ENCODE results near the gene ANK3.
"Not testable (repeated sequence)": the region's sequence is repeated elsewhere in the genome, so short reads cannot be mapped to it uniquely, and the experiment has no call there.

ANK3 gene

DNA sequence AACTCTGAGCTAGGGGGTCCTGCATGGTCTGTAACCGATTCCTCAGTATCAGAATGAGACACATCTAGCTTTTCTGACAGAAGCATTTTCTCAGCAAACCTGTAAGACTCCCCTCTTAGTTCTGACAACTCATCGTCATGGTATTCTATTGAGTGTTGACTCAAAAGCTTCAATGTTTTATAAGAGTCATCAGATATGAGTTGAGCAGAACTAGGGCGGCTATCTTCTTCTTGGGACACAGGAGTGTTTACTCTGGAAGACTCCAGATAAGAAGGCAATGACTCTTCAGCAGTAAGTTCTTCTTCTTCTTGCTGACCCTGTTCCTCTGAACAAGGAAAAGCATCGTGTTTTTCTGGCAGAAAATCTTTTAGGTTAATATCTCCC is 316.3 kb downstream of the ANK3 start:
- DNase-seq, result no peak

DNA sequence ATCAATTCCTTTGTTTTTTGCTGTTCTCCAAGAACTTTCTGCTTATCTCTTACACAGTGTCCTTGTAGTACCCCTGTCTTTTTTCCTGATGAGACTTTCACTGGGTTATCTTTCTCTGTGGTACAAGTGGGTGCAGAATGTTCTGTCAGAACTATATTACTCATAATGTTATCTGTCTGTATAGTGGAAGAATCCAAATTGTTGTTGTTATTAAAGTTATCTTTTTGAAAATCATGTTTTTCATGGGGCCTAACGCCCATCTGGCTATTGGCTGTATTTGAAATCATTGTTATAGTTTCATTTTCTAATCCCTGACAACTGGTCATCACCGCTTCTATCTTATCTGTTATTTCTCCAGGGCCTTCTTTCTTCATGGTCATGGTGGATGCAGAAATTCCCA is 320.4 kb downstream of the ANK3 start:
- no peak for DNase-seq

DNA sequence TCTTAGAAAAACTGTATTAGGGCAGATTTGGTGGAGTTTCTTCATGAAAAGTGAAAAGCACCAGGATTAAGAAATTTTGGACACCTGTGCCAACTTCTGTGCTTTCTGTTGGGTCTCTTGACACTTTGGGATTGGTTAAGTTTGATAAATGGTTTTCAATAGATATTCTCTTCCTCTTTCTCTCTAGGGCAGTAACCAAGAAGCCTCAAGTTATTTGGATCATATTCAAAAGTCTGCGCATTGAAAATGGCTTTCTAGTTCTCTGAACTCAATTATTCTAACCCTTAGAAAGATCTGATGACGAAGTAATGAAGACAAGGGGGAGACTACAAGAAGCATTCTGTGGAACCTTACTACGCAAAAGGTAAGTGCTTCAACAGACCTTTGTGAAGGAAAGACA is 339.3 kb downstream of the ANK3 start:
- DNase-seq, result no peak

- DNase-seq, result no peak
Observed at GRCh38 chr10:60048091-60048501, 341.6 kb downstream of the ANK3 start.

- no peak for DNase-seq
Observed at GRCh38 chr10:60045571-60045970, 344.1 kb downstream of the ANK3 start.

DNA sequence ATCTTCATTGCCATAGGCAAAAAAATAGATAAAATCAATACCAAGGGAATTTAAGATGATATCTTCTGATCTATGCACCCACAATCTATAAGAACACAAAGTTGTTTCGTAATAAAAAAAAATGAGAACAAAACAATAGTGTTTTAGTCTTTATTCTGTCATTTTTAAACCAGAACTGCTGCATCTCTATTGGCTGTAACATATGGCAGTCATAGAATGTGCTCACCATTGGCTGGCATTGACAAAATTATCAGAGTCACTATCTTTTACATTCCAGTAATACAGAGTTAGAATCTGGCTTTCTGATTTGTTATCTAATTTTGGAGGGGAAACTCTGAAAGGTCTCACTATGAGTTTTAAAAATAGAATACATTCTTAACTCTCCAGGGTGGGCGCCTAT is 344.7 kb downstream of the ANK3 start:
- DNase-seq, result no peak

GRCh38 chr10:60044242-60044641 is 345.4 kb downstream of the ANK3 start:
- no peak for DNase-seq

DNA sequence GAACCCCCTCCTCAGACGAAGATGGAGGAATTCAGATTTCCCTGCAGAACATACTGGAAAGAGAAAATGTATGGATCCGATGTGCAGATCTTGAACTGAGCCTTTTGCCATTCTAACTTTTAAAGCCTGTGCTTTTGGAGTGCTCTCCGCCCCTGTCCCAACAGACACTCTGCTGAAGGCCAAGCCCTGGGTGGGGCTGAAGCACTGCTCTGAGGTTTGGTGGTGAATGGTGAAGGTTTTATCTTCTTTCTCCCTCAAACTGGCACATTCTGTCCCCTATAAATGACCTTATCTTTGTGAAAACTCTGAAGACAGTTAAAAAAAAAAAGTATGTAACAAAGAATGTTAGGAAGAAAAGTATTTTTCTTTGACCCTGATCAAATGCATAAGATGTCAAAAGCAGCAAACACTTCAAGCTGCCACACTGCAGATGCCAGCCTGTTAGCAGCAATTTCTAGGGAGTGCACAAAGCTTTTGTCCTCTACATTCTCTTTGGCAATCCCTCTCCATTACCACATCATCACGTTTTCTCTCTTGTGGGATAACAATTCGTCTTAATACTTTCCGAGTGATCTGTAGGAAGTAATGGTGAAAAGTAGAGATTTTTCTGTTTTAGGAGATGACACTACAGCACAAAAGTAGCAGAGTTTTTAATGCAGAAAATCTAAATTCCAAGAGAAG is 346.0 kb downstream of the ANK3 start:
- no peak for DNase-seq

GRCh38 chr10:60042914-60043313 is 346.8 kb downstream of the ANK3 start:
- no peak for DNase-seq

DNA sequence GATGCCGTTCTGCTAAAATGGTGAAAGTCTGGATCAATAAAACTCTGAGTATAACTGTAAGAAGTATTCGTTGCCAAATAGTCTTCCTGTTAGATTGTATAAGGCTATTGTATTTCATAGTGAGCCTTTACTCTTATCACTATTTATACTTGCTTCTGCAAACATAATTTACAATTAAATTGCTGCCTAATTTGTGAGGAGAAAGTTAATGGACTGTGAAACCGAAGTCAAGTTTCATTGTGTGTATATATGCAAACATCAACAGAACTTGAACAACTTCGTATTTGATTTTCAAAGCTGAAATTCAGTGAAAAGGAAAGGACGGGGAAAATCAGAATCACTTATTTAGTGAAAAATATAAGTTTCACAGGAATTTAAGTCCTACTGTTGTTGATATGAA is 347.4 kb downstream of the ANK3 start:
- DNase-seq, result no peak

GRCh38 chr10:60041489-60042133 is 348.1 kb downstream of the ANK3 start:
- DNase-seq, result no peak

GRCh38 chr10:60040014-60040662 is 349.5 kb downstream of the ANK3 start:
- no peak for DNase-seq

GRCh38 chr10:60035984-60036383 is 353.7 kb downstream of the ANK3 start:
- no peak for DNase-seq

DNA sequence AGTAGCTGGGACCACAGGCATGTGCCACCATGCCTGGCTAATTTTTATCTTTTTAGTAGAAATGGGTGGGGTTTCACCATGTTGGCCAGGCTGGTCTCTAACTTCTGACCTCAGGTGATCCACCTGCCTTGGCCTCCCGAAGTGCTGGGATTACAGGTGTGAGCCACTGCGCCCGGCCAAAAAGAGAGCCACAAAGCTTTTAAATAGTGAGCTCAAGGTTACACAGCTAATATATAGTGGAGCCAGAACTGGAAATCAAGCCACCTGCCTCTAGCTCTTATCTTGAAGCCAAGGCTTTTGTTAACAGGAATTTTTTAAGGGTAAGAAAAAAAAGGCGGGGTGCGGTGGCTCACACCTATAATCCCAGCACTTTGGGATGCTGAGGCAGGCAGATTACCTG is 354.3 kb downstream of the ANK3 start:
- not testable (repeated sequence) for DNase-seq

DNA sequence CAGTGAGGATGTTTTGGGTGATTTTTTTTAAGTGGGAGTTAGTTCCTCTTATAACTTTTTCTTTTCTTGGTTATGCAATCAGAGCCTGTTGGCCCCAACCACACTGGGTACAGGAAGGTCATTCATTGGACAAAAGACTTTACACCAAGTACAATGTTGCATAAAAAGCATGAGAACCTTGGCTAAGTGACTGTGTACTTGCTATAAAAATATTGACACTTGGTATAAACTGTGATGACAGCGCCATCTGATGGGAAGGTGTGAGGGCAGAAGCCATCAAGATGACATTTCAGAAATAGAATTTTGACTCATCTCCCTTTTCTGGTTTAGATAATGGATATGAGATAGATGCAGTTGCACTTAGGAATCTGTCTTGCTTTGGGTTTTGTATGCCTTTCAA is 357.0 kb downstream of the ANK3 start:
- DNase-seq, result no peak

- DNase-seq, result no peak
Observed at GRCh38 chr10:60031664-60032063, 358.0 kb downstream of the ANK3 start.

GRCh38 chr10:60031183-60031582 is 358.5 kb downstream of the ANK3 start:
- no peak for DNase-seq

- DNase-seq, result no peak
Observed at GRCh38 chr10:60029475-60029874, 360.2 kb downstream of the ANK3 start.

- no peak for DNase-seq
Observed at GRCh38 chr10:60028081-60028480, 361.6 kb downstream of the ANK3 start.

DNA sequence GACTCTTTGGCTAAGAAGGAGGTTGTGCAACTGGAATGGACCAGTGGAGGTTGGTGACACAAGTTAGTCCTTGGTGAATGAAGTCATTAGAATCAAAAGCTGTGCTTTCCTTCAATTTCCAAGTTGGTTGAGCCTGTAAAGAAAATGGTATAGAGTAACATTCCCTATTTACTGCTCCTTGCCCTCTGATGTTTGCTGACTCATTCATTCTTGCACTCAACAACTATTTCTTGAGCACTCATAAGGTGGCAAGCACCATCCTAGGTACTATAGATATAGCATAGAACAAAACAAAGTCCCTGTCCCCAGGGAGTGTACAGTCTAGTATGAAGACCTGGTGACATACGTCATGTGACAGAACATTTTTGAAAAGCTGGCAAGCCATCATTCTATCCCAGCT is 364.4 kb downstream of the ANK3 start:
- no peak for DNase-seq

GRCh38 chr10:60024506-60024905 is 365.2 kb downstream of the ANK3 start:
- no peak for DNase-seq

GRCh38 chr10:60023155-60023877 is 366.4 kb downstream of the ANK3 start:
- DNase-seq, result no peak

DNA sequence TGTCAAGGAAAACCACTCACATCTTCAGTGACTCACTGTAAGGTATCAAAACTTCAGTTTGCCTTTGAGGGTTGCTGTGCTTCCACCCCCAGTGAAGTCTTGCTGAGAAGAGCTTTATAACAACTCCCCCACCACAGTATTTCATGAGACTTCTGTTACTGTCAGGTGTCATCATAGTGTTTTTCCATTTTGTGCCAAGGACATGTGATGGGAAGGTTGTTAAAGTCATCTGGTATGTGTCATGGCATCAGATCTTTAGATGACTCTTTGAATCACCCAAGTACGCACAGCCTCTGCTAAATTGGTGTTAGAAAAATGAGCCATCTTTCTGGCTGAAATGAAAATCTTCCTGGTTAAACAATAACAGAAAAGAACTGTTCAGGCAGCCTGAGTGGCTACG is 368.3 kb downstream of the ANK3 start:
- no peak for DNase-seq

GRCh38 chr10:60016794-60017193 is 372.9 kb downstream of the ANK3 start:
- no peak for DNase-seq
